ENCODE results near the gene POMT2. TPM values are rescaled to one million over a fixed set of nuclear protein-coding genes. Genes with fewer than 3 reads are reported as not detected.

The POMT2 gene
- total RNA-seq, 2 donors from 2014 or later: 10.9 to 26.0 TPM

DNA sequence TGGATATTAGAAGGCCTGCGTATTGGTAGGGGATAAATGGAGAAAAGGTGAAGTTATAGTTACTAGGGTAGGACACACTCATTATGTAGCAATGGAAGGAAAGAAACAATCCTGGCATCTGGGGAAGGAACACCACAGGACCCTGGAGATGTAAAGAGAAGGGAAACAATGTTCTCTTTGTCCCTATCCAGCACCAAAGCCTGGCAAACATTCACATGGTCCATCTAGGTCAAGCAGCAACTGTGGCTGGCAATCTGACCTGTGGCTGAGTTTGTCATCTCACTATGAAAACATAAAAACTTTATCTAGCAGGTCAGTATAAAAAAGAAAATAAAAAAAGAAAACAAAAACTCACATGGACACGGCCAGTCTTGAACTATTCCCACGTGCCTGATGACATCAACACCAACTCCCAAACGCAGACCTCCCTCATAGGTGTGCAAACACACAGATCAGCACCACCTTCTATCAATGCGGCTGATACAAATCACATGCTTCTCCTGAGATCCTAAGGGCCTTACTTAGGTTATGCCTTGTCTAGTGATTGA is 2.6 kb downstream of the POMT2 start:
- no peaks in the 10 kb centered on the region for H3K9me3 Mint-ChIP-seq
- H3K4me3 Mint-ChIP-seq: no peak overlapping the region
- no peak overlapping the region for H3K27ac Mint-ChIP-seq
- ATAC-seq (replicated peaks): no peak
- peaks cover 10% of the 10 kb centered on the region for H3K4me1 Mint-ChIP-seq
- no peaks in the 10 kb centered on the region for H3K27me3 Mint-ChIP-seq
- no peaks in the 10 kb centered on the region for H3K36me3 Mint-ChIP-seq (ENCODE audit: low read depth)

DNA sequence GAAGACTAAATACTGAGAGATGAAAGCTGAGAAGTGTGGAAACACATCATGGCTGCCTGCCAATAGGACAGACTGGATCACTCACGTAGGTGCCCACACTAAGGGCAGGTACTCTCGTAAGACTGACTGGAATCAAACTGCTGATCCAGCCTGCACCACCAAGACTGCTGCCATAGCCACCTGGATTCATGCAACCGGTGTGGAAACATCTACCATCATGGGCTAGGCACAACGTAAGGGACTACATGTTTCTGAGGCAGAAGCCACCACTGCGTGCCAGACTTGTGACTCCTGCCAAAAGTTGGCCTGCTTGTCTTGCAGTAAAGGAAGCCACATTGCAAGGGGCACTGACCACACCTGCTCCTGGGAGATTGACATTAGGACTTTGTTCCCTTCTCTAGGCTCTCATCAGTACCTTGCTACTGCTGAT is 3.8 kb downstream of the POMT2 start:
- H3K9me3 Mint-ChIP-seq: no peaks in the 10 kb centered on the region
- ATAC-seq (replicated peaks): no peak
- H3K4me3 Mint-ChIP-seq: no peak overlapping the region
- H3K36me3 Mint-ChIP-seq (ENCODE audit: low read depth): no peaks in the 10 kb centered on the region
- H3K4me1 Mint-ChIP-seq: peaks cover 6% of the 10 kb centered on the region
- no peak overlapping the region for H3K27ac Mint-ChIP-seq
- H3K27me3 Mint-ChIP-seq: no peaks in the 10 kb centered on the region

DNA sequence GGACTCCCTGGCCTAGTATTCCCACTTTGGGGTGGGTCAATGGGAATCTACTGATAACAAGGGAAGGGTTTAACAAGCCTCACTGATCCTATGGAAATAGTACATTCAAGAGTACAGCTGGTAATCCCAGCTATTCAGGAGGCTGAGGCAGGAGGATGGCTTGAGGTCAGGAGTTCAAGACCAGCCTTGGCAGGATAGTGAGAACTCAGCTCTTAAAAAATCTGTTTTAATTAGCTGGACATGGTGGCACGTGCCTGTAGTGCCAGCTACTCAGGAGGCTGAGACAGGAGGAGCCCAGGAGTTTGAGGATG is 4.5 kb downstream of the POMT2 start:
- Mint-ChIP-seq H3K4me3 (no peak overlapping the region), H3K9me3 (no peaks in the 10 kb centered on the region), H3K27ac (no peak overlapping the region), H3K36me3 (ENCODE audit: low read depth) (no peaks in the 10 kb centered on the region), H3K4me1 (peaks cover 5% of the 10 kb centered on the region), H3K27me3 (no peaks in the 10 kb centered on the region)
- no peak for ATAC-seq (replicated peaks)

DNA sequence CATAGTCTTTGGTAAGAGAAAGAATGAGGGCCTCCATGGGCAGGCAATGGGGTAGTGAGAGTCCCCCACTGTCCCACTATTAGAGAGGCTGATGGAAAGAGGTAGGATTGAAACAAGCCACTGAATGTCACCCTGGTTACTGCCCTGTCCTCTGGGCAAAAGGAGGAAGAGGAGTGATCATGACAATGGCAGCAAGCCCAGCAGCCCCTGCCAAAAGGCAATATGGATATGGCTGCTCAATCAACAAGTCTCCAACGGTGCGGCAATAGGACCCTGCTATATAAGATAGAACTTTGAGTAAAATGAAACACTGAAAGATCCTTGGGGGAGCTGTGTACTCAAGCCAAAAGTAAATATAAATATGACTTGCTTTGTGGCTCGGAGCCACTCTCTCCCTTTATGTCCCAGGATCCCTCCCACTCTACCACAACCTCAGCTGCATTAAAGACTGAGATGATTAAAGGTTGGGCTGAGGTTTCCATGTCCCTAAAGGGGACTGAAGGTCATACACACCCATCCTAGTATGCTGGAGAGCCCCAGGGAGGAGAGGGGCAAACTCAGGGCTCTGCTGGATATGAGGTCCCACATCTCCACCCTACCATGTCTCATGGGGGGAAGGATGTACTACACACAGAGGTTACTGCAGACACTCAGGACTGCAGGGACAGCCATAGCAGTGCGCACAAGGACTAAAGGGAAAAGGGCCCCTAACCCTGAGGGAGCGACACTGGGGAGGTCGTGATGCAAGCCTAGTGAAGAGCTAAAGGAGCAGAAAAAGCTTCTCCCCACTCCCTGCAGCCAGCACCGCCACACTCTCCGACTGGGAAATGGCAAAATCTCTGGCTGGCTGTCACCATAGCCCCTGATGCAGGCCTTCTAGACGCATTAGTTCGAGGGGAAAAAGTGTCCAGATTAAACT is 5.9 kb downstream of the POMT2 start:
- no peak overlapping the region for H3K4me3 Mint-ChIP-seq
- peaks cover 1% of the 10 kb centered on the region for H3K4me1 Mint-ChIP-seq
- ATAC-seq (replicated peaks): no peak
- no peaks in the 10 kb centered on the region for H3K36me3 Mint-ChIP-seq (ENCODE audit: low read depth)
- H3K27ac Mint-ChIP-seq: peak overlapping the region; percentile 59
- H3K9me3 Mint-ChIP-seq: no peaks in the 10 kb centered on the region
- H3K27me3 Mint-ChIP-seq: no peaks in the 10 kb centered on the region

DNA sequence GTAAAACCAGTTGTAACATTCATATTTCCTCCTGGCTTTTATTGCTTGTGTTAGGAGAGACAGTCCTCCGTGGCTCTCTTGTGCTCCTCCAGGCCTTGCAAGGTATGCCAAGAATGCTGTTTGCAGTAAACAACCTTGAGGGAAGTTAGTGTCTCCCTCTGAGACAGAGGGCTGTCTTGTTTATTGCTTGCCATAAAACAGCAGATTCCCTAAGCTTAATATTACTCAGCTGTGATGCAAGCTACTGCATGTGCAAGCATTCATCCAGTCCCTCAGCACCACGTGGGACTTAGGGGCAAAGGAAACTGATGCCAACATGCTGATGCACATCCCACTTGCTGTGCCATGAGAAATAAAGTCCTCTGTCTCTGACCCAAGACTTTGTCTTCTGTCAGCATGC is 6.6 kb downstream of the POMT2 start:
- Mint-ChIP-seq H3K4me1 (no peaks in the 10 kb centered on the region), H3K4me3 (no peak overlapping the region), H3K36me3 (ENCODE audit: low read depth) (no peaks in the 10 kb centered on the region), H3K27me3 (no peaks in the 10 kb centered on the region), H3K27ac (peak overlapping the region; percentile 59), H3K9me3 (no peaks in the 10 kb centered on the region)
- no peak for ATAC-seq (replicated peaks)

DNA sequence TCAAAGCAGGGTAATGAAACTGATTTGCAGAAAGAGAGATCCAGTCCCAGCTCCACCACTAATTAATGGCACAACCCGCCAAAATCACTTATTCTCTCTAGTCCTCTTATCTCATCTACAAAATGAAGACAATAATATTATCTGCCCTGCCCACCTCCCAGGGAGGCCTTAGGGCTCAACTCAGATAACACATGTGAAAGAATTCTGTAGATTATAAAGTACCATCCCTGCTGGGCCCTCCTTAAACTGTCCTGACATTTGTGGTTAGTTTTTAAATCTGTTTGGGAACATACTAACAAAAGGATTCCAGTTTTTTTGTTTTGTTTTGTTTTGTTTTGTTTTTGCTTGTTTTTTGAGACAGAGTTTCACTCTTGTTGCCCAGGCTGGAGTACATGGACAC is 7.3 kb downstream of the POMT2 start:
- Mint-ChIP-seq H3K36me3 (ENCODE audit: low read depth) (no peaks in the 10 kb centered on the region), H3K27ac (no peak overlapping the region), H3K4me3 (no peak overlapping the region), H3K27me3 (no peaks in the 10 kb centered on the region), H3K9me3 (no peaks in the 10 kb centered on the region), H3K4me1 (no peaks in the 10 kb centered on the region)
- no peak for ATAC-seq (replicated peaks)

DNA sequence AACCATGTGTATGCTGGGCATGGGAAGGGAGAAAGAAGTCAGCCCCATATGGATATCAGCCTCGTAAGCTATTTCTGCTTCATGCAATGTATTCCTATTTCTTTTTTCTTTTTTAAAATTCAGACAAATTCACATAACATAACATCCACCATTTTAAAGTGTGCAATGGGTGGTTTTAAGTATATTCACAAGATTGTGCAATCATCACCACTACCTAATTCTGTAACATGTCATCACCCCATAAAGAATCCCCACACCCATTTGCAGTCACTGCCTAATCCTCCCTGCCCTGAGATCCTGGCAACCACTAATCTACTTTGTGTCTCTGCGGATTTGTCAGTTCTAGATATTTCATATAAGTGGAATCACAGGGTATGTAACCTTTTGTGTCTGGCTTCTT is 9.5 kb downstream of the POMT2 start:
- no peaks in the 10 kb centered on the region for H3K4me1 Mint-ChIP-seq
- H3K27ac Mint-ChIP-seq: peak overlapping the region; percentile 72
- no peaks in the 10 kb centered on the region for H3K27me3 Mint-ChIP-seq
- no peaks in the 10 kb centered on the region for H3K36me3 Mint-ChIP-seq (ENCODE audit: low read depth)
- no peak overlapping the region for H3K4me3 Mint-ChIP-seq
- no peaks in the 10 kb centered on the region for H3K9me3 Mint-ChIP-seq
- no peak for ATAC-seq (replicated peaks)

DNA sequence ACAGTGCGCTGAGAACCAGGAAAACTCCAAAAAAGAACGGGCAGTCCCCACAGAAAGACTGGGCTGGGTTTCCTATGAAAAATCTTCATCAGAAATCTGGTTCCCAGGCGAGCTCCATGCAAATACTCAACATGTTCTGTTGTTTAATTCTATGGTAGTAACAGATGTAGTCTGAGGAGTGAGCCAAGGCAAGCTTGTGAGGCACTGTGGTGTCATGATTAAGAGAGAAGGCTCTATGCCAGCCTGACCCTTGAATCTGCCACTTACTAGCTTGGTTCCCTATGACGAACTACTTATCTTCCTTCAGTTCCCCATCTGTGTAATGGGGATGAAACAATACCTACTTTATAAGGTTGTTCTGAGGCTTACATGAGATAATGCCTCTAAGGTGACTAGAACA is 10.7 kb downstream of the POMT2 start:
- Mint-ChIP-seq H3K36me3 (ENCODE audit: low read depth) (no peaks in the 10 kb centered on the region), H3K27ac (no peak overlapping the region), H3K4me3 (no peak overlapping the region), H3K9me3 (no peaks in the 10 kb centered on the region), H3K4me1 (no peaks in the 10 kb centered on the region), H3K27me3 (no peaks in the 10 kb centered on the region)
- ATAC-seq (replicated peaks): no peak

DNA sequence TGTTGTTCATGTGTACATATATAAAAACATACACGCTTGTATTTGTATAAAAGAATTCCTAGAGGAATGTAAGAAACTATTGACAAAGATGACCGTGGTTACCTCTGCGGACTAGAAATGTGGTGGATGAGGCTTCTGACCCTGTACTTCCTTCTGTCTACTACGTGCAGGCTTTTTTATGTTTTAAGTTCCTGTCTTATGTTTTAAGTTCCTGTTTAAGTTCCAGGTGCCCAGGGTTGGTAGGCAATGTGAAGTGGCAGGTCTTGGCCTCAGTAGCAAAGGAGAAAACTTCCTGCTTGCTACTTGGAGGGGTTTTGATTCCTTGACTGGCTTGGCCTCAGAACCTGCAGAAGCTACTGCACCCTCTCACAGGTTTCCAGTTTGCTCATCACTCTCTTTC is 11.6 kb downstream of the POMT2 start:
- peaks cover 9% of the 10 kb centered on the region for H3K4me1 Mint-ChIP-seq
- no peak for ATAC-seq (replicated peaks)
- no peak overlapping the region for H3K27ac Mint-ChIP-seq
- no peak overlapping the region for H3K4me3 Mint-ChIP-seq
- no peaks in the 10 kb centered on the region for H3K36me3 Mint-ChIP-seq (ENCODE audit: low read depth)
- H3K9me3 Mint-ChIP-seq: no peaks in the 10 kb centered on the region
- H3K27me3 Mint-ChIP-seq: no peaks in the 10 kb centered on the region

DNA sequence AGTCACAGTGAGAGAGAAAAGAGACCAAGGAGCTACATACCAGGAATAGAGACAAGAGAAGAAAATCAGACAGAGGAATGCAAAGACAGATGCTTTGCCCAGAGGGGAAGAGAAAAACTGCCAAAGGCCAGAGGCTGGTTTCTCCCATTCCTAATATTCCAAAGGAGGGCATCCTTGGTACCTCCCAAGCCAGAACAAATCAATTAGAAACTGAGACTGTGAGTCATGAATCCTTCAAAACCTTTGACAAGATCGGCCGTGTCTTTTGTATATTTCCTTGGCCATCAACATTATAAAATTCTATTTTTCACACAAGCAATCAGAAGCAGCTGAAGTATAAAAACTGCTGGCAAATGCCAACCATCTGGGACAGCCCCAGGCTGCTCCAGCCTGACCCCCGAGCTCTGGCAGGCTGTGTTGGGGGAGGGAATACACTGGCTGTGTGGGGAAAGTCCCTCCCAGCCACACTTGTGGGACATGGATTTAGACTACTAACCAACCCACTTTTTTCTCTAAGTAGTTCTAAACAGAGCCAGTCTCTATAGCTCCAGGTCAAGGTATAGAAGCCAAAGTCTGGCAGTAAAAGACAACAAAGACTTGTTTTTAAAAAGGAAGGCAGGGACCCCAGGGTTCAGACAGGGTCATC is 13.7 kb downstream of the POMT2 start:
- no peak overlapping the region for H3K4me3 Mint-ChIP-seq
- H3K36me3 Mint-ChIP-seq (ENCODE audit: low read depth): peaks cover 8% of the 10 kb centered on the region
- H3K27ac Mint-ChIP-seq: peak overlapping the region; percentile 0
- H3K4me1 Mint-ChIP-seq: peaks cover 19% of the 10 kb centered on the region
- H3K27me3 Mint-ChIP-seq: no peaks in the 10 kb centered on the region
- H3K9me3 Mint-ChIP-seq: no peaks in the 10 kb centered on the region
- ATAC-seq (replicated peaks): no peak

DNA sequence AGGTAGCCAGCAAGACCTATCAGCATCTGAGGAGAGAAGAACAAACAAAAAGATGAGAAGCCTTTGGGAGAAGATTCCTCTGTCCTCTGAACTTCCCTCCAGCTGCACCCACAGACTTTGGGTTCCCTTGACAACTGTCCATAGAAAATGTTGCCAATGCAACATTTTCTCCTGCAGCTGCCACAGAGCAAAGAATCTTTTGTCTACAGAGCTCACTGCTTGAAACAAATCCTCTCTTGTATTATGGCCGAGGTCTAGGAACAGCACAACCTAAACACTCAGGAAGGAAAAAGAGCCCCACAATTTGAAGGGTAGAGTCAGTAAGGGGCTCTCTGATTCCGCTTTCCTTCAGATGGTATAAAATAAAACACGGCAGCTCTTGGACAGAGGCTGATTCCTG is 14.3 kb downstream of the POMT2 start:
- Mint-ChIP-seq H3K9me3 (no peaks in the 10 kb centered on the region), H3K27ac (peak overlapping the region; percentile 39), H3K4me1 (peaks cover 19% of the 10 kb centered on the region), H3K4me3 (no peak overlapping the region), H3K36me3 (ENCODE audit: low read depth) (peaks cover 8% of the 10 kb centered on the region), H3K27me3 (no peaks in the 10 kb centered on the region)
- no peak for ATAC-seq (replicated peaks)

DNA sequence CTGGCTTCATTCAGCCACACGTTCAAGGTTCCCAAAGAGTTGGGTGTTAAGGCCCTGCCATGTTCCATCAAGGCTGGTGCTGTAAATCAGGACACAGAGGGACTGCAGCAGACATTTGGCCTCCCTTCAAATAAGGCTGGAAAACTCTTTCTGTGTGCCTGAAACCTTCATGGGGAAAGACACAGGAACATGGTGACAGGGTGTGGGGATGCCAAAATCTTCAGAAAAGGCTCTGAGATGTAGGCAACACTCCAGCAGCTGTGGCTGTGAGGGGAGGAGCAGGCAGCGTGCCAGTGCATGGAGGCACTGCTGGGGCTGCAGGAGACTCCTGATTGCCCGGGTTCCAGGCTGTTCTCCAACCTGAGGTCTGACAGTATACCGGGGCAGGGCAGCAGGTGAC is 15.0 kb downstream of the POMT2 start:
- peaks cover 19% of the 10 kb centered on the region for H3K4me1 Mint-ChIP-seq
- H3K27ac Mint-ChIP-seq: peak overlapping the region; percentile 39
- no peaks in the 10 kb centered on the region for H3K27me3 Mint-ChIP-seq
- peaks cover 8% of the 10 kb centered on the region for H3K36me3 Mint-ChIP-seq (ENCODE audit: low read depth)
- H3K9me3 Mint-ChIP-seq: no peaks in the 10 kb centered on the region
- H3K4me3 Mint-ChIP-seq: no peak overlapping the region
- no peak for ATAC-seq (replicated peaks)

DNA sequence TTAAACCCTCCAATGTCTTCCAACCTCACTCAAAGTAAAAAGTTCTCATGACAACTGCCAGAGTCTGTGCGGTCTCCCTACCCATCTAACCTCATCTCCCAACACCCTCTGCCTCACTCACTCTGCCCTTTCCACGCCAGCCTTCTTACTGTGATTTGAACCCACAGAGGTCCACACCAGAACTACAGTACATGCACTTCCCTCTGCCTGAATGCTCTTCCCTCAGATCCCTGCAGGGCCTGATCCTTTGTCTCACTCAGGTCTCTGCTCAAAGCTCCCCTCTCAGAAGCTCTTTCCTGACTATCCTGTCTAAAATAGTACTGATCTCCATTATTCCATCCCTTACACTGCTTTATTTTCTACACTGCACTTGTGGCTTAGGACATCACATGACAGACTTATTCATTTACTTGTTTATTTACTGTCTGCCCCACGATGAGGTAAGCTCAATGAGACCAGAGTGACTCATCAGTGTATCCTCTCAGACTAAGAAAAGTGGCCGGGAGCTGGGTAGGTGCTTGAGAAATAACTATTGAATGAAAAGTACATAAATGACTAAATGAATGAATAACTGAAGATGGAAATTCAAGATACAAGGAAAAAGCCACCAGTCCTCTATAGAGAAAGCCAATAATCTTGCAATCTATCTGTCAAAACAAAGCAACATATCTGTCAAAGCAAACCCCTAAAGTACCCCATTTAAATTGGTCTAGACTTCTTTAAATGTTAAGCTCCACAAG is 17.1 kb downstream of the POMT2 start:
- H3K36me3 Mint-ChIP-seq (ENCODE audit: low read depth): peaks cover 10% of the 10 kb centered on the region
- peaks cover 19% of the 10 kb centered on the region for H3K4me1 Mint-ChIP-seq
- no peaks in the 10 kb centered on the region for H3K27me3 Mint-ChIP-seq
- H3K4me3 Mint-ChIP-seq: peak overlapping the region; percentile 68
- ATAC-seq (replicated peaks): peak; percentile 79
- no peaks in the 10 kb centered on the region for H3K9me3 Mint-ChIP-seq
- peak overlapping the region; percentile 97 for H3K27ac Mint-ChIP-seq

DNA sequence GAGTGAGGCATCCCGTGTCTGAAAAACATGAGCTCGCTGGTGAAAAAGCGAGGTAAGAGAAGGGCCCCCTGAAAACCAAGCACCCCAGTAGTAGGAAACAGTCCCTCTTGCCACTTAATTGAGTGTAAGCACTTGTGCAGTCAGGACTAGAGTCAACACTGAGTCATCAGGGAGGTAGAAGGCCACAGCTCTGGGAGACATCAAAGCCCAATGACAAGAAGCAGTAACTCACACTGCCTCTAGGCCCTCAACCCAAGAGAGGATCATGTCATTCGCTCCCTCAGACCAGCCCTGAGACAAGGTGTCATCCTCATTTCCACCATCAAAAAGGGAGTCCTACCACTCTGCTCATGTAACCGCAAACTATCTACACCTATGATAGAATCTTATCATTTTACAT is 17.8 kb downstream of the POMT2 start:
- peak overlapping the region; percentile 97 for H3K27ac Mint-ChIP-seq
- no peaks in the 10 kb centered on the region for H3K9me3 Mint-ChIP-seq
- H3K4me1 Mint-ChIP-seq: peaks cover 19% of the 10 kb centered on the region
- peak overlapping the region; percentile 68 for H3K4me3 Mint-ChIP-seq
- H3K27me3 Mint-ChIP-seq: no peaks in the 10 kb centered on the region
- H3K36me3 Mint-ChIP-seq (ENCODE audit: low read depth): peaks cover 16% of the 10 kb centered on the region
- ATAC-seq (replicated peaks): peak; percentile 90

All from activated T-helper 17 cell treated with anti-CD3 and anti-CD28 coated beads, Interleukin-2, amount 50 U/mL, for 72 hours (primary cell).